HTERT RPE-1 (cell line): ENCODE data around the gene SNX3.
"Not testable (repeated sequence)": the region's sequence is repeated elsewhere in the genome, so short reads cannot be mapped to it uniquely, and the experiment has no call there.

Experiments
- in situ Hi-C: fragments of 300-500 bp; cut with MboI; formaldehyde crosslinking; loops from 4 replicates; pipeline ENCODE4 v1.14.3; 2020; ENCODE audit warnings: low sequenced_read_pairs

Gene SNX3

GRCh38 chr6:108263371-108263770 is 2.5 kb upstream of the SNX3 start:
- in situ Hi-C loops = no loop called here

DNA sequence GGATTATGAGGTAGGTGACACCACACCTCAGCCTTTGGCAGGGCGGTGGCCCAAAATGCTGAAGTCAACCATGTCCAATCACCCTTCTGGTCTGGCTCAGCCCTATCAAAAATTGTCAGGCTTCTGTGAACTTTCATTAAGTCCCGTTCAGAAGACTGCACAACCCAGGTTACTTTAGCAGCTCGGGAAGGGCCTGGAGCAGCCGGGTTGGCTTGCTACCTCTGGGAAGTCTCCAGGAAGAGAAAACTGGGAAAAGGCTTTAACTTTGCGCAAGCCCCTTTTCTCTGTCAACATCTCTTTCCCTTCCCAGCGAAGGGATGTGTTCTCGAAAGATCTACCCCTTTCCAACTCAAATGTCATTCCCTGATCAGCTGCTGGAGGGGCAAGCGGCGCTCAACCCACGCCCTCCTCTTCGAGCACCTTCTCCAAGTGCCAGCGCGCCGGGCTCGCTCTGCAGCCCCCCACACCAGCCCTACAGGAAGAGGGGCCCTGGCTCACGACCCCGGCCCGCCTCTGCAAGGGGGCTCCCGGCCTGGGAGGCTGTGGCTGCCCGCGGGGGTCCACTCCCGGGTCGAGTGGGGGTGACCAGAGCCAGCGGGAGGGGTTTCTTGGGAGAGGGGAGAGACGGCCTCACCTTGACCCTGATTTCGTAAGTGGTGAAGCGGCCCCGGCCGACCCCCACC is 573 bp downstream of the SNX3 start:
- in situ Hi-C loops = no loop called here

GRCh38 chr6:108254433-108255410 is 6.1 kb downstream of the SNX3 start:
- in situ Hi-C loops = no loop called here

- in situ Hi-C loops = no loop called here
Measured at GRCh38 chr6:108253241-108253640, 7.6 kb downstream of the SNX3 start.

- in situ Hi-C loops = no loop called here
Measured at GRCh38 chr6:108252055-108252454, 8.8 kb downstream of the SNX3 start.

GRCh38 chr6:108251252-108251651 is 9.6 kb downstream of the SNX3 start:
- in situ Hi-C loops = no loop called here

- in situ Hi-C loops = no loop called here
Measured at GRCh38 chr6:108250240-108250866, 10.5 kb downstream of the SNX3 start.

- in situ Hi-C loops = no loop called here
Measured at GRCh38 chr6:108247965-108248536, 12.8 kb downstream of the SNX3 start.

GRCh38 chr6:108245095-108245494 is 15.7 kb downstream of the SNX3 start:
- in situ Hi-C loops = not testable (repeated sequence)

- in situ Hi-C loops = no loop called here
Measured at GRCh38 chr6:108243836-108244235, 17.0 kb downstream of the SNX3 start.

DNA sequence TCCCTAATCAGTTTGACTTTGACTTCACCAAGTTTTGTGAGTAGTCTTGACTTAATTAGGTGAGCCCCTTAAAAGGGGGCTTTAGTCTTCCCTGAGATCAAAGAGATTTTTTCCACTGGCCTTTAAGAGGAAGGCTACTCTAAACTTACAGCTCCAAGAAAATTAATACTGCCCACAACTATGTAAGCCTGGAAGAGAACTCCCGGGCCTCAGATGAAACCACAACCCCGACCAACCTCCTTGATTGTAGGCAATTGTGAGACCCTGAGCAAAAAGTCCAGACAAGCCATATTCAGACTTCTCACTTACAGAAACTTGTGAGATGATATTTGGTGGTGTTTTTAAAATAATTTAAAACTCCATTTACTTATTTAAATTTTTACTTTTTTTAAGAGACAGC is 18.1 kb downstream of the SNX3 start:
- in situ Hi-C loops = no loop called here

GRCh38 chr6:108242259-108242658 is 18.6 kb downstream of the SNX3 start:
- in situ Hi-C loops = no loop called here

- in situ Hi-C loops = no loop called here
Measured at GRCh38 chr6:108238322-108238721, 22.5 kb downstream of the SNX3 start.

DNA sequence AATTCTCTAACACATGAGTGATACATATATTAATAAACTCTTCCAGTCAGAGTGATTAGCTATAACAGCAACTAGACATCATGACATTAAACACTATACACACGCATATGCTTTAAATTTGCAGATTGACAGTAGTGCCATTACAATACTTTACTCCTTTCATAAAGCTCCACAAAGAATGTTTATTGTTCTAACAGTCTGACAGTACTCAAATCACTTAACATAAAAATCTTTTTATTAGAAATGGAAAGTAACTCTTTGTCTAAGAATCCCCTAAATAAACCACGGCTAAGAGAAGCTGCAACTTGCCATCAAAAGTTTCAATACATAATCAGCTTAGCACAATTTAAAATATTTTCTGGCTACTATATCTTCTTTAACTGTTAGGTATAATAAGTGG is 24.0 kb downstream of the SNX3 start:
- in situ Hi-C loops = no loop called here

GRCh38 chr6:108235127-108235526 is 25.7 kb downstream of the SNX3 start:
- in situ Hi-C loops = no loop called here

- in situ Hi-C loops = no loop called here
Measured at GRCh38 chr6:108228416-108228815, 32.4 kb downstream of the SNX3 start.

DNA sequence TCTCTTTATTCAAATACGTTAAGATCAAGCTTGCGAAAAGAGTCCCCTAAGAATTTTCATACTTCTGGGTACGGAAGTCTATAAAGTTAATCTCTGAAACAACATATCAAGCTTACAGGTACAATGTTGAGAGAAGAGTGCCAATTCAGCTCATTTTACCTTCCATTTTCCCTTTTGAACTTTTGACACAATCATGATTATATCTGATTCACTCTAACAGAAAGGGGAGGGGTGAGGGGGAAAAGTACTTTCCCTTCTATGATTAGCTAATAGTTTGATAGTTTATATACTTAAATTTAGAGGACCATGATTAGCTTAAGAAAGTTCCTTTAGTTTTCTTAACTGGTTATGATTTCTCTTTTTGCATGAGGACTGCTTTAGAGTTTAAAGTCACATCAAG is 33.5 kb downstream of the SNX3 start:
- in situ Hi-C loops = no loop called here

GRCh38 chr6:108222504-108222903 is 38.3 kb downstream of the SNX3 start:
- in situ Hi-C loops = no loop called here

- in situ Hi-C loops = no loop called here
Measured at GRCh38 chr6:108222064-108222463, 38.8 kb downstream of the SNX3 start.

GRCh38 chr6:108211671-108212070 is 49.2 kb downstream of the SNX3 start:
- in situ Hi-C loops = no loop called here

- in situ Hi-C loops = no loop called here
Measured at GRCh38 chr6:108210556-108210955, 50.3 kb downstream of the SNX3 start.
